GM18867 (cell line): Measurements from ENCODE around the gene TYMS.

Experiments used
- ATAC-seq: cut with Tn5 transposase; IDR thresholded peaks from one replicate; pipeline ENCODE4 v1.9.1; 2021; ENCODE audit warnings: mild to moderate bottlenecking, moderate library complexity; ENCODE audit not compliant: unreplicated experiment

TYMS gene

GRCh38 chr18:710418-711300 is 53.2 kb downstream of the TYMS start:
- ATAC-seq, result no peak

GRCh38 chr18:711310-711656 is 53.8 kb downstream of the TYMS start:
- ATAC-seq, result peak; percentile 20

- ATAC-seq, result peak; percentile 83
Observed at GRCh38 chr18:711657-712400, 54.4 kb downstream of the TYMS start.

- ATAC-seq, result peak; percentile 82
Observed at GRCh38 chr18:712401-713134, 55.1 kb downstream of the TYMS start, which contains the start of gene ENOSF1. TSS of gene ENOSF1 (minus strand) at chr18:712630. CDS start at chr18:712587, 43 bp downstream.

GRCh38 chr18:713135-713490 is 55.7 kb downstream of the TYMS start:
- ATAC-seq, result no peak

GRCh38 chr18:715626-716025 is 58.2 kb downstream of the TYMS start:
- no peak for ATAC-seq

GRCh38 chr18:717003-717402 is 59.5 kb downstream of the TYMS start:
- ATAC-seq, result no peak
